ENCODE results near the gene PRMT5. TPM values are rescaled to one million over a fixed set of nuclear protein-coding genes. Genes with fewer than 3 reads are reported as not detected.
A peak's percentile ranks its signal among the peaks of the same experiment; 100 is the strongest.
"Not testable (repeated sequence)": the region's sequence is repeated elsewhere in the genome, so short reads cannot be mapped to it uniquely, and the experiment has no call there.

Gene PRMT5
- total RNA-seq: 56.6 TPM
- long read RNA-seq, transcript PRMT5-202 (17 exons, 2,531 nt): major isoform, 47 of 69 reads
- long read RNA-seq, partial matches to known transcripts: 7 of 69 reads
- long read RNA-seq, other reads (novel, unspliced or antisense): 14 of 69 reads

- intact Hi-C loops (cut with micrococcal nuclease): no loop called here
- ATAC-seq (peak; percentile 96), DNase-seq (peak; percentile 98)
Measured at GRCh38 chr14:22929104-22929960, at the start of gene PRMT5. Gene PRMT5, minus strand, starts transcription at chr14:22929376. Its CDS starts 15 bp downstream, at chr14:22929361.

GRCh38 chr14:22978487-22978837 is 49.3 kb upstream of the PRMT5 start:
- ATAC-seq (no peak), DNase-seq (no peak)
- intact Hi-C loops (cut with micrococcal nuclease): no loop called here

- intact Hi-C loops (cut with micrococcal nuclease): no loop called here
- peak; percentile 49 for ATAC-seq
- DNase-seq: peak; percentile 58
Measured at GRCh38 chr14:22977684-22978486, 48.7 kb upstream of the PRMT5 start.

- intact Hi-C loops (cut with micrococcal nuclease): no loop called here
- ATAC-seq (no peak), DNase-seq (no peak)
Measured at GRCh38 chr14:22977434-22977683, 48.2 kb upstream of the PRMT5 start.

GRCh38 chr14:22976620-22977433 is 47.7 kb upstream of the PRMT5 start:
- intact Hi-C loops (cut with micrococcal nuclease): no loop called here
- DNase-seq (no peak), ATAC-seq (no peak)

GRCh38 chr14:22974530-22975313 is 45.5 kb upstream of the PRMT5 start:
- ATAC-seq (peak; percentile 7), DNase-seq (peak; percentile 49)
- intact Hi-C loops (cut with micrococcal nuclease): no loop called here

GRCh38 chr14:22973217-22974032 is 44.2 kb upstream of the PRMT5 start:
- ATAC-seq (peak; percentile 49), DNase-seq (no peak)
- intact Hi-C loops (cut with micrococcal nuclease): no loop called here

GRCh38 chr14:22972313-22972930 is 43.2 kb upstream of the PRMT5 start:
- ATAC-seq (no peak), DNase-seq (no peak)
- intact Hi-C loops (cut with micrococcal nuclease): no loop called here

- ATAC-seq (no peak), DNase-seq (no peak)
- intact Hi-C loops (cut with micrococcal nuclease): no loop called here
Measured at GRCh38 chr14:22971152-22971551, 42.0 kb upstream of the PRMT5 start.

GRCh38 chr14:22966783-22967269 is 37.6 kb upstream of the PRMT5 start:
- no peak for ATAC-seq
- intact Hi-C loops (cut with micrococcal nuclease): no loop called here
- no peak for DNase-seq

GRCh38 chr14:22965916-22966782 is 37.0 kb upstream of the PRMT5 start:
- intact Hi-C loops (cut with micrococcal nuclease); ATAC-seq; DNase-seq: not testable (repeated sequence)

GRCh38 chr14:22962061-22962676 is 33.0 kb upstream of the PRMT5 start:
- DNase-seq (no peak), ATAC-seq (no peak)
- intact Hi-C loops (cut with micrococcal nuclease): no loop called here

- intact Hi-C loops (cut with micrococcal nuclease): no loop called here
- ATAC-seq: no peak
- no peak for DNase-seq
Measured at GRCh38 chr14:22955702-22956569, 26.8 kb upstream of the PRMT5 start.

- intact Hi-C loops (cut with micrococcal nuclease): no loop called here
- no peak for ATAC-seq
Measured at GRCh38 chr14:22952418-22952817, 23.2 kb upstream of the PRMT5 start.

GRCh38 chr14:22951795-22952194 is 22.6 kb upstream of the PRMT5 start:
- intact Hi-C loops (cut with micrococcal nuclease); DNase-seq; ATAC-seq: not testable (repeated sequence)

More at GRCh38 chr14:22952418-22952817, 23.2 kb upstream of the PRMT5 start:
- no peak for DNase-seq

Data from left ventricle myocardium superior (tissue), 1 donor.